Cerebellar cortex (tissue), 1 donor: ENCODE results near the gene SLC36A3.
"Not testable (repeated sequence)": the region's sequence is repeated elsewhere in the genome, so short reads cannot be mapped to it uniquely, and the experiment has no call there.

Experiments used
- DNase-seq: peaks from one replicate; pipeline ENCODE4 v3.0.0-alpha.2; 2015; ENCODE audit warnings: low spot score

Gene SLC36A3

GRCh38 chr5:151258816-151259215, 44.8 kb downstream of the SLC36A3 start:
- no peak for DNase-seq

- DNase-seq, result no peak
Measured at GRCh38 chr5:151258201-151258611, 45.4 kb downstream of the SLC36A3 start.

- DNase-seq, result no peak
Measured at GRCh38 chr5:151257731-151258181, 45.8 kb downstream of the SLC36A3 start.

- no peak for DNase-seq
Measured at GRCh38 chr5:151255621-151256286, 47.8 kb downstream of the SLC36A3 start.

- not testable (repeated sequence) for DNase-seq
Measured at GRCh38 chr5:151254990-151255389, 48.6 kb downstream of the SLC36A3 start.

GRCh38 chr5:151254556-151254955, 49.0 kb downstream of the SLC36A3 start:
- DNase-seq, result no peak

GRCh38 chr5:151253605-151253950, 50.0 kb downstream of the SLC36A3 start:
- peak; percentile 12 for DNase-seq

DNA sequence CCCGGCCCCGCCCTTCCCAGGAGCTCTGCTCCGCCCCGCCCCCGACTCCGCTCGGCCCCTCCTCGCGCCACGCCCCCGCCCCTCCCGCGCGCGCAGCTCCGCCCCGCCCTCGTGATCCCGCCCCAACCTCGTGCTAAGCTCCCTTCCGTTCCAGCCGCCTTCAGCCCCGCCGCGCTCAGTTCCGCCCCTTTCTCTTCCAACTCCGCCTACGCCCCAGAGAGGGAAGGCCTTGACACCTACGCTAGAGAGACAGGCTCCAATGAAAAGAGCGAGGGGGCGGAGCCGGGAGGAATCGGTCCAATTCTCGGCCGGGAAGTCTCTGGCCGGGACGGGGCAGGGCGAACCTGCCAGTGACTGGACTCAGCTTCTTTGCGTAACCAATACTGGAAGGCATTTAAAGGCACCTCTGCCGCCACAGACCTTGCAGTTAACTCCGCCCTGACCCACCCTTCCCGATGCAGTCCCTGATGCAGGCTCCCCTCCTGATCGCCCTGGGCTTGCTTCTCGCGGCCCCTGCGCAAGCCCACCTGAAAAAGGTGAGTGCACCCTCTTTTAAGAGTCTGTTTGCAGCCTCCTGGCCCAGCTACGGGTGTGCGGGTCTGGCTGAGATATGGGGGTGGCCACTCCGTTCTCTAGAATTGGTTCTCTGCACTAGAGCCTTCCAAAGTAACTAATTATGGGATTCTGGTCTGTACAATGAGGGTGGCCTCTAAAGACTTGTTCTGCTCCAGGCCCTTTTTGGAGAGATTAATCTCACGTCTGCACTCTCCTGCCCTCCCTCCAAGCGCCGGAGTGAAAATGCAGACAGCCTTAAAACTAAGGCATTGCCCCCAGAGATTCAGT, 50.6 kb downstream of the SLC36A3 start, which contains the start of gene GM2A:
GM2A (plus strand) TSS at position 424 of the 843 bp plus-strand sequence; CDS start at position 456, 32 bp downstream.
- DNase-seq, result peak; percentile 100

- DNase-seq, result no peak
Measured at GRCh38 chr5:151251621-151252020, 51.9 kb downstream of the SLC36A3 start.

DNA sequence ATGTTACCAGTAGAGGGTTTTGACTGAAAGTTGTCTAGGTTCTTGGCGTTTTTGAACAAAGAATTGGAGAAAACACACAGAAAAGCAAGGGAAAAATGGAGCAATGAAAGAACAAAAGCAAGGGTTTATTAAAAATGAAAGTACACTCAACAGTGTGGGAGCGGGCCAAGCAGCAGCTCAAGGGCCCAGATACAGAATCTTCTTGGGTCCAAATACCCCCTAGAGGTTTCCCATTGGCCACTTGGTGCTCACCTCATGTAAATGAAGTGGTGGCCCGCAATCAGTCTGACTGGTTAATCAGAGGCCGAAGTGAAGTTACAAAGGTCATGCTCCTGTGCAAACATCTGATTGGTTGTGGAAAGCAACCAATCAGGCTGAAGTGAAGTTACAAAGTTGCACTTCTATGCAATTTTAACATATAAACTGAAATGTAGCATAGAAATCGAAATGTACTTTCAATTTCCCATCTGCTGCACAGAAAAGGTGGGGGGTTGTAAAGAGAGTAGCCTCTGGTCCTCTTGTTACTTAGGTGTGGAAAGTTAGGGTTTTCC, 52.5 kb downstream of the SLC36A3 start:
- no peak for DNase-seq

DNA sequence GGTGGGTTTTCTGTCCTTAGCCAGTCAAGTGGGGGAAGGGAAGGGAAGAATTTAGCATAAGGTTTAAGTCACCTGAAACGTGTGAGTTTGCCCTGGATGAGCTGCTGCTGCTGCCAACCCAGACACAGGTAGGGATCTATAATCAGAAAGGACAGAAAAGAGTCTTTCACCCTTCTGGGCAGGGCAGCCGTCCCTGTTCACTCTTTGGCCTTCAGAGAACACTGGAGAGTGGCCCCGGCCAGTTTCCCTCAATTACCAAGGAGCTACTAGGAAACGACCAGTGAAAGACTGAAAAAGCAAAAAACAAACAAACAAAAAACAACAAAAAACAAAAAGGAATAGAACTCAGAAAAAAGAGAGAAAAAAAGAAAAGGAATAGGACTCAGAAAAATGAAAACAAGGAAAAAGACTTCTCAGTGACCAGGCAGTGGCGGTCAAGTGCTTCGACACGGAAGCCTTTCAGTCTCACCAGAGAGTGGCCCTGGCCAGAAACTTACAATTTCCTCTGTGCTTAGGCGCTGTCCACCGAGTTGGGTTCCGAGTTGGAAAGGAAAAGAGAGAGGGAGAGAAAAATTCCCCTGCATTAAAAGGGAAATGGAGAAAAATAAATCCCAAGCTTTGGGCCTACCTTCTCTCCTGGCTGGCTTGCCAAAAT, 53.1 kb downstream of the SLC36A3 start:
- DNase-seq, result no peak

GRCh38 chr5:151249281-151249680, 54.3 kb downstream of the SLC36A3 start:
- DNase-seq, result no peak

- DNase-seq, result no peak
Measured at GRCh38 chr5:151248651-151249050, 54.9 kb downstream of the SLC36A3 start.

DNA sequence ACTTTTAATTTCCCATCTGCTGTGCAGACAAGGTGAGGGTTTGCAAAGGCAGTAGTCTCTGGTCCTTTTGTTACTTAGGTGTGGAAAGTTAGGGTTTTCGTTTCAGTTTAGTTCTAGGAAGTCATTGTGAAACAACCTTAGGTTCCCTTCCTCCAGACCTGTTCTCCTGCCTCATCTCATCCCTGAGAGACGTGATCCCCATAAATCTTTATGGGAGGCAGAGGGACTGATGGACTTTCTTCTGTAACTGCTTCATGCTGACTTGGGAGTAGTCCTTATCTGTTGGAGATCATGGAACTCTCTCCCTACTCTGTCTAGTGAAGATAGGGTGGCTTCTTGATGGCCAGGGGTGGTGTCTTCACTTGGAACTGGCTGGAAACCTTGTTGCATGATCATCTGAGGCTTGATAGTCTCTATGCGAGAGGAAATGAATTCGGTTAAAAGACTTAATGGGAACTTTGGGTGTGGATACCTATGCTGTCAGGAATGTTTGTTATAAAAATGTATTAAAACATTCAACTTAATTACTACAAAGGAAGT, 57.8 kb downstream of the SLC36A3 start:
- no peak for DNase-seq

DNA sequence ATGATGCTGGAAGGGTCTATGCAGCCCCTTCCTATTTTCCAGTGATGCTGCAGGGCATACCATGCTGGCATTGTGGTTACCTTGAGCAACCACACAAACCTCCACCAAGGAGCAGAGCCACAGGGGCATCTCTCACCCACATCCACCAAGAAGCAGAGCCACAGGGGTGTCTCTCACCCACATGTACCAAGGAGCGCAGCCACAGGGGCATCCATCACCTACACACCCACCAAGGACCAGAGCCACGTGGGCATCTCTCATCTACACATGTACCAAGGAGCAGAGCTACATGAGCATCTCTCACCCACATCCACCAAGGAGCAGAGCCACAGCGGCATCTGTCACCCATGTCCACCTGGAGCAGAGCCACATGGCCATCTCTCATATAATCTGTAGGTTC, 59.4 kb downstream of the SLC36A3 start:
- DNase-seq, result no peak

- DNase-seq, result no peak
Measured at GRCh38 chr5:151243564-151243963, 60.0 kb downstream of the SLC36A3 start.

DNA sequence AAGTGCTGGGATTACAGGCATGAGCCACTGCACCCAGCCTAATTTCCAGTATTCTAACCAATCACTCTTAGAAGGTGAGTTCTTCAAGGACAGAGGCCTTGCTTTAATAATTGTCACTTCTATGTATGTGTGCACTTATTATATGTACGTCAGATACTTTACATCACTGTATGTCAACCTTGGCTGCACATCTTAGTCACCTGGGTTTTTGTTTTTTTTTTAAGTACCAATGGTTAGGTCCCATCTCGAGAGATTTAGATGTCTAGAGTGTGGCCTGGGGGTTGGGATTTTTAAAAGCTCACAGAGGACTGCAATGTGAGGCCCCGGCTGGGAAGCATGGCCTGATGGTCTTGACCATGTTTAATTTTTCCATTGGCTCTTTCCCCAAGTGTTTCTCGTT, 60.4 kb downstream of the SLC36A3 start:
- no peak for DNase-seq

DNA sequence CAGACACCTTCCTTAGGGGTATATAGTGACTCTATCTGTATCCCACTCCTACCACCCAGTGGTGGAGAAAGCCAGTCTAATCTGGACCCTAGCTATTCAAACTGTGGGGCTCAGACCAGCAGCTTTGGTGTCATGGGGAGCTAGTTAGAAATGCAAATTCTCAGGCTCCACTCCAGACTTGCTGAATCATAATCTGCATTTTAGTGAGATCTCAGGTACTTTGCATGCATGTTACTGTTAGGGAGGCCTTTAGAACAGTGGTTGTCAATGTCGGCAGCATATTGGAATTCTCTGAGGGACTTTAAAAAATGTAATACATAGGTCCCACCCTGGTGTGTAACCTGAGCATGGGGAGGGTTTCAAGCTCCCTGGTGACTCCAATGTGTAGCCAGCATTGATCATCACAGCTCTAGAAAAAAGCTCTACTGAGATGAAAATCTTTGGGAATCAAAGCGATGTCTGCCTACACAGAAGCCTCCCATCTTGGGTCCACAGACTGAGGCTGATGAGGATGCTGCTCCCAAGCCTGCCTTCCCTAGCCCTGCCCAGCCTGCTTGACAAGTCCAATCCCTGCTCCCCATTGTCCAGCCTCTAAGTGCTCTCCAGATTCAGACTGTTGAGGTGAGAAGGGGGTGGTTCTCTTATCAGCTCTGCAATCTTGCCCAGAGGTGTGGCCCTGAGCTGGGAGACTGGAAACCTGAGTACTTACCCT, 62.5 kb downstream of the SLC36A3 start:
- DNase-seq, result no peak

DNA sequence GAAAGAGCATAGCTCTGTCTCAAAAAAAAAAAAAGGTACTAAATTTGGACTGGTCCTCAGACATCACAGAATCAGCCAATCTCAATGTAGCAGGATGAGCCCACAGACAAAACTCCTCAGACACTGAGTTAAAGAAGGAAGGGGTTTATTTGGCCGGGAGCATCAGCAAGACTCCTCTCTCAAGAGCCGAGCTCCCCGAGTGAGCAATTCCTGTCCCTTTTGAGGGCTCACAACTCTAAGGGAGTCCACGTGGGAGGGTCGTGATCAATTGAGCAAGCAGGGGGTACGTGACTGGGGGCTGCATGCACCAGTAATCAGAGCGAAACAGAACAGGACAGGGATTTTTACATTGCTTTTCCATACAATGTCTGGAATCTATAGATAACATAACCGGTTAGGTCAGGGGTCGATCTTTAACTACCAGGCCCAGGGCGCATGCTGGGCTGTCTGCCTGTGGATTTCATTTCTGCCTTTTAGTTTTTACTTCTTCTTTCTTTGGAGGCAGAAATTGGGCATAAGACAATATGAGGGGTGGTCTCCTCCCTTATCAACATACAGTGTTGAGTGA, 63.2 kb downstream of the SLC36A3 start:
- DNase-seq, result not testable (repeated sequence)

DNA sequence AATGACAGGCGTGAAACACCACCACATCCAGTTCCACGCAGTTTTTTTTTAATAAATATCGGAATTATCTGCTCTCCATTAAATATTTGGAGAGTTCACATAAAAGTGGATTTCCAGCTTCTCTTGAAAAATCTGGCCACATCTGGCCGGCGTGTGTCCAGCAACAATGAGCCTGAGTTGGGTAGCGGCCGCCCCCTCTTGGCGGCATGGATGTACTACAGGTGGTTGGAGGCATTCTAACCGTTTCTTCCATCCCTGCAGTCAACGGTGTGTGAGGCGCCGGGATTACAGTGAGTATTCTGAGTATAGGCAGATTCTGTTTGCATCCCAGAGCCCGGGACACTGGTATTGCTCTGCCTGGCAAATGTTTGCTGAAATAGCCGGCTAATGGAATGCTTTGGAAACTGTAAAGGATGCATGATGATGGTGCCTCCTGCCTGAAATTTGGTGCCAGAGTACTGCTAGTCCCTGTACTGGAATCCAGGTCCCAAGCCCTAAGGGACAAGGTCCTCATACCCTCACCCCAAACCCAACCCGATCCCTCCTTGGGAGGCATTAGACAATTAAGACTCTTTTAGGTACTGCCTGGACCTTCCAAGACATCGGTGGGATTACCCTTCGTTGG, 64.2 kb downstream of the SLC36A3 start:
- peak; percentile 50 for DNase-seq

- no peak for DNase-seq
Measured at GRCh38 chr5:151238303-151238741, 65.2 kb downstream of the SLC36A3 start.
